Measurements from ENCODE around the gene CLK3.
"Not testable (repeated sequence)": the region's sequence is repeated elsewhere in the genome, so short reads cannot be mapped to it uniquely, and the experiment has no call there.

Gene CLK3

DNA sequence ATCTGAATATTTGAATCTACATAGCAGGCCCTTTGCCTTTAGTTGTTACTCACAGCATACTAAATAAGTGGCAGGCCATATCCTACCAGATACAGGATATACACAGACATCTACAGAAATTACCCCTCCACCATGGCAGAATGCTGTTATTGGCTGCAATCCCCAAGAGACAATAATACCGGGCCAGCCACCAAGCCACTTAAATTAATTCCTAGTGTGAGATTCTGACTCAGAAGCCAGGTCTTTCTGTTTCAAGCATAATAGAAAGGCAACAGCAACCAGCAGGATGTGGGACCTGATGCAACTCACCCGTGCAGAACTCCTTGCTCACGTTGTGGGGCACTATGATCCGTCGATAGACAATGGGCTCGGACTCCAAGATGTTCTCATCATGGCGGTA is 39.8 kb downstream of the CLK3 start:
- H4K20me1 ChIP-seq (ENCODE audit: low read depth, low read length), result no peaks in the 10 kb centered on the region
- H3K4me3 ChIP-seq (ENCODE audit: insufficient read depth, low read length, poor library complexity, severe bottlenecking), result no peak overlapping the region
- no peak overlapping the region for H3K4me2 ChIP-seq (ENCODE audit: low read depth, low read length, poor library complexity, severe bottlenecking)
- TF ChIP-seq, protein P1, sequence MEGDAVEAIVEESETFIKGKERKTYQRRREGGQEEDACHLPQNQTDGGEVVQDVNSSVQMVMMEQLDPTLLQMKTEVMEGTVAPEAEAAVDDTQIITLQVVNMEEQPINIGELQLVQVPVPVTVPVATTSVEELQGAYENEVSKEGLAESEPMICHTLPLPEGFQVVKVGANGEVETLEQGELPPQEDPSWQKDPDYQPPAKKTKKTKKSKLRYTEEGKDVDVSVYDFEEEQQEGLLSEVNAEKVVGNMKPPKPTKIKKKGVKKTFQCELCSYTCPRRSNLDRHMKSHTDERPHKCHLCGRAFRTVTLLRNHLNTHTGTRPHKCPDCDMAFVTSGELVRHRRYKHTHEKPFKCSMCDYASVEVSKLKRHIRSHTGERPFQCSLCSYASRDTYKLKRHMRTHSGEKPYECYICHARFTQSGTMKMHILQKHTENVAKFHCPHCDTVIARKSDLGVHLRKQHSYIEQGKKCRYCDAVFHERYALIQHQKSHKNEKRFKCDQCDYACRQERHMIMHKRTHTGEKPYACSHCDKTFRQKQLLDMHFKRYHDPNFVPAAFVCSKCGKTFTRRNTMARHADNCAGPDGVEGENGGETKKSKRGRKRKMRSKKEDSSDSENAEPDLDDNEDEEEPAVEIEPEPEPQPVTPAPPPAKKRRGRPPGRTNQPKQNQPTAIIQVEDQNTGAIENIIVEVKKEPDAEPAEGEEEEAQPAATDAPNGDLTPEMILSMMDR (IDR thresholded peaks at IDR 0.05; ENCODE audit: insufficient read depth, low read length, poor library complexity, severe bottlenecking), result no peak
- TF ChIP-seq EZH2phosphoT487 (conservative IDR thresholded peaks at IDR 0.05; ENCODE audit: low read length), result no peak
- 0 out of 2 replicates have a peak, but pooled peaks cover 4% of the 10 kb centered on the region for H3K36me3 ChIP-seq (ENCODE audit: low read length)
- H3K27ac ChIP-seq (ENCODE audit: low read depth, low read length), result no peak overlapping the region
- no peaks in the 10 kb centered on the region for H3K9me3 ChIP-seq (ENCODE audit: insufficient read depth, low read length)
- no peaks in the 10 kb centered on the region for H3K79me2 ChIP-seq (ENCODE audit: insufficient read depth, low read length)
- H3K9me2 ChIP-seq (replicated peaks; ENCODE audit: insufficient read depth, low read length), result no peaks in the 10 kb centered on the region
- H3F3A ChIP-seq (ENCODE audit: insufficient read depth), result no peaks in the 10 kb centered on the region
- no peaks in the 10 kb centered on the region for H3K27me3 ChIP-seq (ENCODE audit: low read length)
- H3K9ac ChIP-seq (ENCODE audit: low read length), result no peak overlapping the region
- H2AFZ ChIP-seq (ENCODE audit: low read depth, low read length, severe bottlenecking), result no peak overlapping the region

DNA sequence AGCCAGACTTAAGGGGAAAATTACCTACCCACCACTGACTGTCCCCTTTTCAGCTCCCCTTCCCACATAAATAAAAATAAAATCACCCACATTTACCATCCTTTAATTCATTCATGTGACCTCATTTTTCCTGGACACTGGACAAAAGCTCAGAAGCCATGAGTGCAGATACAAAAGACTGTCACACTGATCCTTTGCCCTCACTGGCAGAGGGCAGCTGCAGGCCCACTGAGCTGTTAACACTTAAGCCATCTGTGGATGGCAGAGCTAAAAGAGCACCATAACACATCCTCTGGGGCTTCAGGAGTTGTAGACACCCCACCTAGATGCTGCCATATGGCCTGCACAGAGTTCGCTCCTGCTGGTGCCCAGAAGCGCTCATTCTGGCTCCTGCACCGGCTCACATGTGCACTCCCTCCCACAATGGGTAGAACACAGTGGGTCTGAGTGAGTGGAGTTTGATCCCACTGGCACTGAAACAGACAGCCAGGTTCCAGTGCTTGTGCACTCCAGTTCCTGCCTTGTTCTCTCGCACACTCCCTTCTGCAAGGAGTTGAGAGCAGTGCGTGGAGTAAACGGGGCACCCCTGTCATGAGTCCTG is 41.4 kb downstream of the CLK3 start:
- no peak overlapping the region for H3K4me2 ChIP-seq (ENCODE audit: low read depth, low read length, poor library complexity, severe bottlenecking)
- no peaks in the 10 kb centered on the region for H4K20me1 ChIP-seq (ENCODE audit: low read depth, low read length)
- H3K27ac ChIP-seq (ENCODE audit: low read depth, low read length), result no peak overlapping the region
- 0 out of 2 replicates have a peak, but pooled peaks cover 6% of the 10 kb centered on the region for H3K79me2 ChIP-seq (ENCODE audit: insufficient read depth, low read length)
- no peak overlapping the region for H3K9ac ChIP-seq (ENCODE audit: low read length)
- no peaks in the 10 kb centered on the region for H3K27me3 ChIP-seq (ENCODE audit: low read length)
- H3F3A ChIP-seq (ENCODE audit: insufficient read depth), result no peaks in the 10 kb centered on the region
- H3K36me3 ChIP-seq (ENCODE audit: low read length), result peaks cover 9% of the 10 kb centered on the region; the same call in 1 of the 2 replicates
- no peaks in the 10 kb centered on the region for H3K9me3 ChIP-seq (ENCODE audit: insufficient read depth, low read length)
- no peak overlapping the region for H3K4me3 ChIP-seq (ENCODE audit: insufficient read depth, low read length, poor library complexity, severe bottlenecking)
- no peaks in the 10 kb centered on the region for H3K9me2 ChIP-seq (replicated peaks; ENCODE audit: insufficient read depth, low read length)
- TF ChIP-seq, protein P1 (IDR thresholded peaks at IDR 0.05; ENCODE audit: insufficient read depth, low read length, poor library complexity, severe bottlenecking), result no peak
- no peak for TF ChIP-seq EZH2phosphoT487 (conservative IDR thresholded peaks at IDR 0.05; ENCODE audit: low read length)
- no peak overlapping the region for H2AFZ ChIP-seq (ENCODE audit: low read depth, low read length, severe bottlenecking)

DNA sequence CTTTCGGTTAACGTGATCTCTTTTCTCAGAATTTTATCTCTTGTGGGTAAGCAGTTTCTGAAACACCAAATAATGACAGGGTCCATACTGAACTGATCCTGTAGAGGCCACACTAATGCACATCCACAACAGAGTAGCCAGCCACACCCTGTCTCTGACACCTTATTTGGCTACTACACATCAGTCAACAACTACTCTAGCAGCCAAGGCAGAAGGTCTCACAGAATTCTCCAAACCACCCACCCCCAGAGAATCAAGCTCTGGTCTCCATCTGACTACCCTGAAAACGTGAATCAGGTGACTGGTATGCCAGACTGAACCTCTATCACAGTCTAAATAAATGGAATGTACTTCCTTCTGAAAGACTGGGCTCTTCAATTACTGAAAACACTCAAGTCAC is 42.2 kb downstream of the CLK3 start:
- Histone ChIP-seq H3F3A (ENCODE audit: insufficient read depth) (0 out of 2 replicates have a peak, but pooled peaks cover 4% of the 10 kb centered on the region), H3K27ac (ENCODE audit: low read depth, low read length) (no peak overlapping the region), H4K20me1 (ENCODE audit: low read depth, low read length) (no peaks in the 10 kb centered on the region), H3K4me3 (ENCODE audit: insufficient read depth, low read length, poor library complexity, severe bottlenecking) (no peak overlapping the region), H3K36me3 (ENCODE audit: low read length) (peaks cover 9% of the 10 kb centered on the region; the same call in 1 of the 2 replicates), H3K9me3 (ENCODE audit: insufficient read depth, low read length) (no peaks in the 10 kb centered on the region), H3K79me2 (ENCODE audit: insufficient read depth, low read length) (0 out of 2 replicates have a peak, but pooled peaks cover 10% of the 10 kb centered on the region), H3K4me2 (ENCODE audit: low read depth, low read length, poor library complexity, severe bottlenecking) (no peak overlapping the region), H3K9ac (ENCODE audit: low read length) (no peak overlapping the region), H3K9me2 (replicated peaks; ENCODE audit: insufficient read depth, low read length) (no peaks in the 10 kb centered on the region), H3K27me3 (ENCODE audit: low read length) (no peaks in the 10 kb centered on the region), H2AFZ (ENCODE audit: low read depth, low read length, severe bottlenecking) (no peak overlapping the region)
- no peak for TF ChIP-seq EZH2phosphoT487 (conservative IDR thresholded peaks at IDR 0.05; ENCODE audit: low read length)
- TF ChIP-seq, protein P1 (IDR thresholded peaks at IDR 0.05; ENCODE audit: insufficient read depth, low read length, poor library complexity, severe bottlenecking), result no peak

DNA sequence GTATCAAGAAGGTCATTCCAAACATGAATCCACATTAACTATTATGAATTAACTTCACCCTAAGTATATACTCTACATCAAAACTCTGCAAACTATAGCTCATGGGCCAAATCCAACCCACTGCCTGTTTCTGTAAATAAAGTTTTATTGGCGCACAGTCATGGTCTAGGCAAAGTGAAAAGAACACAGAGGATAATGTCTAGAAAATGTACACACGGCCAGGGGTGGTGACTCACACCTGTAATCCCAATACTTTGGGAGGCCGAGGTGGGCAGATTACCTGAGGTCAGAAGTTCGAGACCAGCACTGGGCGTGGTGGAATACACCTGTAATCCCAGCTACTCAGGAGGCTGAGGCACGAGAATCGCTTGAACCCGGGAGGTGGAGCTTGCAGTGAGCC is 45.6 kb downstream of the CLK3 start:
- H3F3A ChIP-seq (ENCODE audit: insufficient read depth); H3K9me3 ChIP-seq (ENCODE audit: insufficient read depth, low read length); H3K27ac ChIP-seq (ENCODE audit: low read depth, low read length); H3K36me3 ChIP-seq (ENCODE audit: low read length); H3K9me2 ChIP-seq (replicated peaks; ENCODE audit: insufficient read depth, low read length); H3K9ac ChIP-seq (ENCODE audit: low read length); H3K4me2 ChIP-seq (ENCODE audit: low read depth, low read length, poor library complexity, severe bottlenecking); H4K20me1 ChIP-seq (ENCODE audit: low read depth, low read length); H3K4me3 ChIP-seq (ENCODE audit: insufficient read depth, low read length, poor library complexity, severe bottlenecking); H2AFZ ChIP-seq (ENCODE audit: low read depth, low read length, severe bottlenecking); H3K27me3 ChIP-seq (ENCODE audit: low read length): not testable (repeated sequence)
- 0 out of 2 replicates have a peak, but pooled peaks cover 11% of the 10 kb centered on the region for H3K79me2 ChIP-seq (ENCODE audit: insufficient read depth, low read length)
